Natural killer cell (primary cell): Measurements from ENCODE around the gene CACNA2D2. TPM values are rescaled to one million over a fixed set of nuclear protein-coding genes. Genes with fewer than 3 reads are reported as not detected.

Experiments used
- ATAC-seq, 3 donors: fragments of 150-1000 bp in 2 of 3; fragments of 200-7000 bp in 1 of 3; cut with Tn5 transposase; 1 replicate in 1 of 3; 2 replicates in 2 of 3; pipeline ENCODE4 v1.10.0; 2021; ENCODE audit warnings: mild to moderate bottlenecking in 2 of 3, moderate library complexity in 2 of 3
- DNase-seq, 2 donors: peaks; one replicate each; pipeline versions ENCODE4 v3.0.0 to v3.0.0-alpha.2; 2013 to 2021; ENCODE audit warnings: mixed read lengths in 1 of 2
- H3K27ac ChIP-seq: one replicate; pipeline ENCODE4 v1.5.1; 2013; ENCODE audit warnings: mild to moderate bottlenecking, low read length
- H3K27me3 ChIP-seq: one replicate; pipeline ENCODE4 v1.6.1; 2013; ENCODE audit warnings: low read length; ENCODE audit not compliant: control insufficient read depth, insufficient read depth
- H3K36me3 ChIP-seq: one replicate; pipeline ENCODE4 v1.6.1; 2013; ENCODE audit warnings: low read length; ENCODE audit not compliant: control insufficient read depth, insufficient read depth
- H3K4me1 ChIP-seq: one replicate; pipeline ENCODE4 v1.6.1; 2013; ENCODE audit warnings: low read length; ENCODE audit not compliant: control insufficient read depth, insufficient read depth
- H3K4me3 ChIP-seq: one replicate; pipeline ENCODE4 v1.5.1; 2013; ENCODE audit warnings: low read length
- H3K9me3 ChIP-seq: one replicate; pipeline ENCODE4 v1.6.1; 2013; ENCODE audit warnings: low read length; ENCODE audit not compliant: control insufficient read depth, insufficient read depth
- H3K27ac Mint-ChIP-seq, 2 donors: one replicate each; pipeline ENCODE4 v1.8.0; 2022; ENCODE audit warnings: mild to moderate bottlenecking in 2 of 2, mixed read lengths in 2 of 2, moderate library complexity in 1 of 2
- H3K27me3 Mint-ChIP-seq, 2 donors: one replicate each; pipeline ENCODE4 v1.8.0; 2022; ENCODE audit warnings: low read depth in 2 of 2, mixed read lengths in 2 of 2
- H3K36me3 Mint-ChIP-seq: one replicate; pipeline ENCODE4 v1.8.0; 2022; ENCODE audit warnings: mixed read lengths
- H3K4me1 Mint-ChIP-seq, 2 donors: one replicate each; pipeline ENCODE4 v1.8.0; 2022; ENCODE audit warnings: mixed read lengths in 2 of 2
- H3K4me3 Mint-ChIP-seq: one replicate; pipeline ENCODE4 v1.8.0; 2022; ENCODE audit warnings: mild to moderate bottlenecking, moderate library complexity, mixed read lengths
- H3K9me3 Mint-ChIP-seq, 2 donors: one replicate each; pipeline ENCODE4 v1.8.0; 2022; ENCODE audit warnings: mixed read lengths in 2 of 2
- CTCF ChIP-seq: fragments of 200-600 bp; IDR thresholded peaks from one replicate; pipeline ENCODE4 v1.8.0; 2022; ENCODE audit warnings: antibody characterized with exemption
- WGBS: methylation state at CpG from one replicate; pipeline ENCODE4 v1.1.7; 2013; ENCODE audit warnings: missing lambda C conversion rate; ENCODE audit not compliant: insufficient coverage; 5-methylcytosine and 5-hydroxymethylcytosine counted together
- intact Hi-C: fragments of 100-400 bp; cut with micrococcal nuclease; formaldehyde crosslinking; loops from one replicate; pipeline ENCODE4 v1.14.2; 2022
- total RNA-seq, 4 donors: library from RNA; stranded (reverse); fragments of 120-200 nt in 1 of 4; gene quantifications; one replicate each; pipeline versions ENCODE4 v1.2.3 to v1.2.4, GENCODE V29; 2013 to 2022

The CACNA2D2 gene
- total RNA-seq, 3 donors from 2014 or later (not counting 1 experiment from before 2014, with no cell fraction given) = 36.5 to 56.4 (median 43.8) TPM

- DNase-seq (no peak), ATAC-seq (no peak)
- H3K9me3 Mint-ChIP-seq = no peaks in the 10 kb centered on the region
- H3K36me3 Mint-ChIP-seq = no peaks in the 10 kb centered on the region
- Histone ChIP-seq H3K4me3 (no peak overlapping the region), H3K9me3 (no peaks in the 10 kb centered on the region), H3K36me3 (no peaks in the 10 kb centered on the region), H3K27ac (no peak overlapping the region), H3K27me3 (peaks cover 4% of the 10 kb centered on the region), H3K4me1 (peaks cover 5% of the 10 kb centered on the region)
- TF ChIP-seq CTCF = no peak
- WGBS = 82% methylated on average over 9 of the region's 9 CpGs
- H3K27ac Mint-ChIP-seq = no peak overlapping the region
- intact Hi-C loops = no loop called here
- H3K4me3 Mint-ChIP-seq = no peak overlapping the region
- peaks cover 19 to 22% of the 10 kb centered on the region in 2 donors for H3K27me3 Mint-ChIP-seq
- H3K4me1 Mint-ChIP-seq = peaks cover 7 to 24% of the 10 kb centered on the region in 2 donors
Observed at GRCh38 chr3:50533807-50534461, 30.5 kb upstream of the CACNA2D2 start.

GRCh38 chr3:50533316-50533715 lies 29.9 kb upstream of the CACNA2D2 start:
- Histone ChIP-seq H3K27ac (no peak overlapping the region), H3K9me3 (no peaks in the 10 kb centered on the region), H3K27me3 (peaks cover 4% of the 10 kb centered on the region), H3K4me3 (no peak overlapping the region), H3K36me3 (no peaks in the 10 kb centered on the region), H3K4me1 (peaks cover 5% of the 10 kb centered on the region)
- ATAC-seq = no peak
- peaks cover 7 to 24% of the 10 kb centered on the region in 2 donors for H3K4me1 Mint-ChIP-seq
- peaks cover 18 to 28% of the 10 kb centered on the region in 2 donors for H3K27me3 Mint-ChIP-seq
- intact Hi-C loops = no loop called here
- no peaks in the 10 kb centered on the region for H3K36me3 Mint-ChIP-seq
- no peak for DNase-seq
- no peak overlapping the region for H3K27ac Mint-ChIP-seq
- H3K4me3 Mint-ChIP-seq = no peak overlapping the region
- no peaks in the 10 kb centered on the region for H3K9me3 Mint-ChIP-seq
- TF ChIP-seq CTCF = no peak
- WGBS = 86% methylated on average over 13 of the region's 13 CpGs

- H3K4me3 ChIP-seq = no peak overlapping the region
- no peaks in the 10 kb centered on the region for H3K9me3 Mint-ChIP-seq
- ATAC-seq (no peak), DNase-seq (no peak)
- H3K36me3 ChIP-seq = no peaks in the 10 kb centered on the region
- intact Hi-C loops = no loop called here
- H3K4me1 Mint-ChIP-seq = peaks cover 7 to 18% of the 10 kb centered on the region in 2 donors
- H3K9me3 ChIP-seq = no peaks in the 10 kb centered on the region
- peaks cover 15 to 22% of the 10 kb centered on the region in 2 donors for H3K27me3 Mint-ChIP-seq
- WGBS = 92% methylated on average over 8 of the region's 9 CpGs
- H3K4me3 Mint-ChIP-seq = no peak overlapping the region
- H3K4me1 ChIP-seq = peaks cover 5% of the 10 kb centered on the region
- H3K27ac Mint-ChIP-seq = no peak overlapping the region
- no peak for TF ChIP-seq CTCF
- no peaks in the 10 kb centered on the region for H3K36me3 Mint-ChIP-seq
- peaks cover 4% of the 10 kb centered on the region for H3K27me3 ChIP-seq
- no peak overlapping the region for H3K27ac ChIP-seq
Observed at GRCh38 chr3:50532062-50532705, 28.8 kb upstream of the CACNA2D2 start.
